GM19324 (cell line): Measurements from ENCODE around the gene SELL.
"Not testable (repeated sequence)": the region's sequence is repeated elsewhere in the genome, so short reads cannot be mapped to it uniquely, and the experiment has no call there.

ENCODE experiments used
- ATAC-seq: cut with Tn5 transposase; IDR thresholded peaks from one replicate; pipeline ENCODE4 v1.9.1; 2021; ENCODE audit warnings: mild to moderate bottlenecking, moderate library complexity; ENCODE audit not compliant: unreplicated experiment, low FRiP score

SELL gene

DNA sequence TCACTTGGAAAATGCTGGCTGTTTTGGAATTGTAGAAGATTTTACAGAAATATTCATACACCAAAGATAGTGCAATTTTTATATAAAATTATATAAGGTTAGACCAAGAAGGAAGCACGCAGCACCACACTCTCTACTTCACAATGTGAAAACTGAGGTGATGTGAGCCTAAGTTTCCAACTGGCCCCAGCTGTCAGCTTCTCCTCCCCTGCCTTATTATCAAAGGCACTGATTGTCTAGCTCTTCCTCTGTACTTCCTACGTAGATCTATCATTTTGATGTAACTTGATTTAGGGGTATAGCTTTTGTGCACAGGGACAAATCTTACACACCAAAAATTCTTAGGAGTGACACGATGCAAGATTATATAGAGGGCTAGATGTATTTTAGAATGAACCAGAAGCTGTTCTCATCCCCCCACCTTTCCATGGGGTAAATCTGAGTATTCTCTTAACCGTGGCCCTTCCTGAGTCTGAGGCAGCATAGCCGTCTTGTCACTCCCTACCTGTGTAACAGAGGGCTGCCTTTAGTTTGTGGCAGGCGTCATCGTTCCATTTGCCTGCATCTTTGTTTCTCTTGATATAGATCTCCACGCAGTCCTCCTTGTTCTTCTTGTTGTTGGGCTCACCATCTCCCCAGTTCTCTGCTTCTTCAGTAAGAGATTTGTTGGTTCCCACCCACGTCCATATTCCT lies 3.4 kb downstream of the SELL start:
- ATAC-seq: no peak

- ATAC-seq: no peak
These were observed 6.6 kb downstream of the SELL start for GRCh38 chr1:169704797-169705196.

DNA sequence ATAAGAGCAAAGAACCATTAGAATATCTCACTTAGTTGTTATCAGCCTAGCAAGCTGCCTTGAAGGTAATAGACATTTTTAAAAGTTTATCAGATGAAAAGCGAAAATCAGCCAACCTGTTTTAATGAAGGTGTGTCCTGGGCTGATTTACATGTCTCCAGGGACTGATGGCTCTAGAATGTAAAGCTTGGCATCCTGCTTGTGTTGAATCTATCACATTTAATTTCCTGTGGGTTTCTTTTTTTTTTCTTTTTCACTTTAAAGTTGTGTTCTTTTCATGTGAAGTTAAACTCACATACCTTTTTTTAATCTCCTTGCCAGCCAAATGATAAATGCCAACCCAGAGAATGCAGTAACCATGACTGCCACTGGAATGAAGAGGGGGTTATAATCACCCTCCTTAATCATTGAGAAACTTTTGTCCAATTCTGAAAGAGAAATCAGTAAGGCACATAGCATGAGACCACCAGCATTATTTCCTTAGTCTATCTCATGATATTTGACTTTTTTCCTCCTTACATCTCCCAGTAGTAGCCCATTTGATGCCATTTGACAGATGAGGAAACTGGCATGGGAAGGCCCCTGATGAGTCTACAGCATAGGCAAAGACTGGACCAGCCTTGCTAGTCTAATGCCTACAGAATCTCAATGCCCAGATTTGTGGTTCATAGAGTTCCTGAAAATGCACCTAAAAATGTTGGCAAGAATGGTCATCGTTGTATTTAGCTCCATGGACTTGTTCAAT lies 10.0 kb downstream of the SELL start:
- ATAC-seq: no peak

GRCh38 chr1:169699707-169700106 lies 11.7 kb downstream of the SELL start:
- no peak for ATAC-seq

DNA sequence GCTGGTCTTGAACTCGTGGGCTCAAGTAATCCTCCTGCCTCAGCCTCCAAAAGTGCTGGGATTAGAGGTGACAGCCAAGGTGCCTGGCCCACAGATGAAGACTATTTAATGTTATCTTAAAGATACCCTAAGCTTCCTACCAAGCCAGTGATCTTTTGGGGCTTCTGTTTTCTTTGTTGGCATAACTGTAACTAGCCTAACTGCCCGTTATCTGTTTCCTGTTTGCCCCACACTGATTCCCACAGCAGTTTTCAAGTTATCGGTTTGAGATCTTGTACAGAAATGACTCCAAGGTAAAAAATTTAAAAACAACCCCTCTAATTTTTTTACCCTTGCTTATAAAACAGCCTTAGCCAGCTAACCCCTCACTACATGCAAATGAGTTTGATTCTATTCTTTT lies 12.4 kb downstream of the SELL start:
- ATAC-seq: no peak

GRCh38 chr1:169697755-169698154 lies 13.7 kb downstream of the SELL start:
- no peak for ATAC-seq

DNA sequence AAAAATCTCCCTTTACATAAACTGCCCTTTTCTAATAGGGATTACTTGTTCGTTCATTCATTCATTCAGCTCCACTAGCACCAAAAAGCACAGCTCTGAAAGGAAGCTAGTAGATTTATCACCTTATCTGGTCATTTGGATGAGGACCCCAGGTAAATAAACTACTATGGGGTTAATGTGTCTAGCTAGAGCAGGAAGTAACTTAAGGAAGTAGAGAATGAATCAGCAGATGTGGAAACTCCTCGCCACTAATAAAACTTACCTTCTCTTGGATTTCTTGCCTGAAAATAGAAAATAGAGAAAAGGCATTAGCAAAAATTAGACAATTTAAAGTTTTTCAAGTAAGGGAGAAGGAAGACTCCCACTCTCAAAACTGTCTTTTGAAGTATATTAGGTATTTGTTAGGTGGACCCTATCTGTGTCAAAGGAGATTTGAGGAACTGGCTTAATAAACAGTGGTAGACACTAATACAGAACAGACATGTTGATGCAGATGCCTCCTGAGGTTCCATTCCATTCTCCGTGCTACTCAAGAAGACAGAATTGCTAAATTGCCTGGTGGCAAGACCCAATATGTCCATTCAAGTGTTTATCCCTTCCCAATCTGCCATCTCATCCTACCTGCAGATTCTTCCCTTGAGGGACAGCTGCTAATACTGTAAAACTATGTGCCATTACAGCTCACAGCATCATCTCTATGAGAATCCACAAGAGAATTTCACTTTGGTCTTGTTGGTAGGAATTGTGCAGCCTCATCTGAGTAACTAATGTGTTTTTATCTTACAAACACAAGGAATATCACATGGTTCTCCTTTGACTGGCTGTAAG lies 14.9 kb downstream of the SELL start:
- ATAC-seq: no peak

- ATAC-seq: peak; percentile 51
These were observed 16.9 kb downstream of the SELL start for GRCh38 chr1:169694304-169695075.

- ATAC-seq: peak; percentile 36
These were observed 18.5 kb downstream of the SELL start for GRCh38 chr1:169692756-169693460.

DNA sequence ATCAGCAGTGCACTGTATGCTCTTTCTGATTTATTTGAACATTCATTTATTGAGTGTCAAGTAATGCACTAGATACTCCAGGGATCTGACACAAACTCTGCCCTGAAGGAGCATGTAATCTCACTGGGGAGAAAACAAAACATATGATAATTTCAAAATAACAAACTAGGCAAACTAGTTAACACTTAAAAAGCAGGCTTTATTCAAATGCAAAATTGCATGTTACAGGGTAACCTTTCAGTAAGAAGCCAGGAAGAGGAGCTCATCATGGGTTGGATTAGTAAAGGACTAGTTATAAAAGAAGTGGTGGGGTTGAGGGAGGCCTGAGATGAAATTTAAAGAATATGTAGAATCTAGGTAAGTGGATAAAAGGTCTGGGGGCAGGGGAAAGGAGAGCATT lies 20.9 kb downstream of the SELL start:
- no peak for ATAC-seq

GRCh38 chr1:169689395-169689794 lies 22.0 kb downstream of the SELL start:
- no peak for ATAC-seq

DNA sequence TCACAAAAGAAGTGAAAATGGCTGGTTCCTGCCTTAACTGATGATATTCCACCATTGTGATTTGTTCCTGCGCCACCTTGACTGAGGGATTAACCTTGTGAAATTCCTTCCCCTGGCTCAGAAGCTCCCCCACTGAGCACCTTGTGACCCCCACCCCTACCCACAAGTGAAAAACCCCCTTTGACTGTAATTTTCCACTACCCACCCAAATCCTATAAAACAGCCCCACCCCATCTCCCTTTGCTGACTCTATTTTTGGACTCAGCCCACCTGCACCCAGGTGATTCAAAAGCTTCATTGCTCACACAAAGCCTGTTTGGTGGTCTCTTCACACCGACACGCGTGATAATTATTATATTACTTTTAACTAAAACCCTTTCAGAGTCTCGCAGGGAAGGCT lies 23.0 kb downstream of the SELL start:
- ATAC-seq: not testable (repeated sequence)

GRCh38 chr1:169683661-169684060 lies 27.8 kb downstream of the SELL start:
- ATAC-seq: no peak

- not testable (repeated sequence) for ATAC-seq
These were observed 28.3 kb downstream of the SELL start for GRCh38 chr1:169683168-169683567.

- no peak for ATAC-seq
These were observed 29.3 kb downstream of the SELL start for GRCh38 chr1:169682071-169682470.

- ATAC-seq: peak; percentile 23
These were observed 30.3 kb downstream of the SELL start for GRCh38 chr1:169681140-169681539.

DNA sequence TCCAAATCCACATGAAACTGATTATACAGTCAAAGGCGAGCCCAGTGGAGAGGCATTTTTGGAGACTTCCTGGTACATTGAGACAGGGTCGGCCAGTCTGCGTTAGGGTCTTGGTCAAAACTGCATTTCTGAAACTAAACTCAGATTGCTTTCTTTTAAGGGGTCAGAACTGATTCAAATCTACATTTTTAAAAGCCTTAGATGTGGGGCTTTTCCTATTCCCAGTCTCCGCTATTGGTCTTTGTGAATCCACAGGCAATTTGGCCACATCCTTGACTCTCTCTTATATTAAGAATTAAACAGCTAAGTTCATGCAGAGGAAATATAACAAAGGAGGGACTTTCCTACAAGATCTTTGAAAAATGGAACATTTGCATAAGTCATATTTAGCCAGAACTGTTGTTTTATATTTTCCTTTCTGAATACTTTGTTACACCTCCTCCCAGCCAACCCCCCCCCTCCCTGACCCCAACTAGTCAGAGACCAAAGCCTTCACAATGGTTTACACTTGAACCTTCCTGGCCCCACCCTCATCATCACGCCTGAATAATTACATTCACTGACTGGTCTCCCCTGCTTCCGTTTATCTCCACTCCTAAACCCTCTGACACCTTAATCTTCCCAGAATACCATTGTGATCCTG lies 30.9 kb downstream of the SELL start:
- peak; percentile 50 for ATAC-seq

DNA sequence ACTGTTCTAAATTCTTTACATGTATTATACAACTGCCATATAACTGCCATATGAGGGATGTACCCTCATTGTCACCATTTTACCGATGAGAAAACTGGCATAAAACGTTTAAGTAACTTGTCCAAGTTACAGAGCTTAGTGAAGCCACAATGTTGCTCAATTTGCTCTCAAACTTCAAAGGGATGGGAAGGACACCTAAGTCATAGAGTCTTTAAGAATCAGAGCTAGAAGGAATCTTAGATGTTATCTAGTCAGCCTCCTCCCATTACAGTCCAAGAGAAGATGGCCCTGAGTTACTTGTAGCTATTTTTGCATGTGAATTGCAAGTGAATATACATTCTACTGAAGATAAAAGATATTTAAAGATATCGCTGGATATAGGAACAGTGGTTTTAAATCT lies 31.7 kb downstream of the SELL start:
- ATAC-seq: no peak

DNA sequence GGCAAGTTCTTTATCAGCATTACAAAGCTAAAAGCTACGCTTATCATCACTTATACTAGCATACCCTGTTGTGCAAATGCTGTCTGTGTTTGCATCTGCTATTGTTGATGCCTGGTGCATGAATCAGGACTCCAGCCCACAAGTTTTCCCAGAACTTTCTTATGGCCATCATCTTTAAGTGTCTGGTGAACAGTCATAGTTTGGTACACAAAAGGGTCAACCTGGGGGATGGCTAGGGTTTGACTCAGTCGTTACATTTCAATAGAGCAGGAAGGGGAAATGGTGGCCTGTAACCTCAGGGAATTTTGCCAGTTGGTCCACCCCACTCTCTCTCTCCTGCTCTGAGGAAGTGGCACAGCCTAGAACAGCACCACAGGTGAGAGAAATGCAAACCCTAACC lies 35.4 kb downstream of the SELL start:
- no peak for ATAC-seq
